HG03342 (cell line): ENCODE data around the gene SENP1.

Source experiments
- ATAC-seq: cut with Tn5 transposase; IDR thresholded peaks from one replicate; pipeline ENCODE4 v1.9.1; 2021; ENCODE audit warnings: mild to moderate bottlenecking, moderate library complexity; ENCODE audit not compliant: unreplicated experiment

SENP1 gene

DNA sequence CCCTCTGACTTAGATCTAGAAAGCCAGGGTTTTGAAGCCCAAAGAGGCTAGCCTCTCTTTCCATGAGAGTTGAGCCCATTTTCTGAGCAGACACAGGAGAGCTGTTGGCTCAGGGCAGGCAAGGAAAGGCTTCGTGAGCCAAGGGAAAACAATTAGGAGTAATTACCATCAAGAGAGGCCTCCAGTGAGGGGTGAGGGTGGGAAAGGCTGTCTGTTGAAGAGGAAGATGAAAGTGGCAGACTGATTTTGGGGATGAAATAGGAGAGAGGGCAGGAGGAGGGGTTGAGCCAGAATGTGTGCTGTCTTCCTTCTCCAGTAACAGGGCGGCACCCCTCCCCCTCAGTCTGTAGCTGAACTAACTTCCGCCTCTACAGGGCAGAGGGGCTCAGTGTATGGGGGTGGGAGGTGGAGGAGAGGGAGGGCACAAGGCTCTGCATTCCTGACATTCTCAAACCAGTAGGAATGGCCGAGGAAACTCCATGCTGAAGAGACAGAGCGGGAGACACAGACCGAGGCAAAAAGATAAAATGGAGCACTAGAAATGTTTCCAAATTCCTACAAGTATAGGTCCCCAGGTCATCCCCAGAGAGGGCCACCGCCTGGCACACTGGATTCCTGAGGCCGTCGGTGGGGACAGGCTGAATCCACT lies 68.5 kb downstream of the SENP1 start:
- ATAC-seq: no peak

DNA sequence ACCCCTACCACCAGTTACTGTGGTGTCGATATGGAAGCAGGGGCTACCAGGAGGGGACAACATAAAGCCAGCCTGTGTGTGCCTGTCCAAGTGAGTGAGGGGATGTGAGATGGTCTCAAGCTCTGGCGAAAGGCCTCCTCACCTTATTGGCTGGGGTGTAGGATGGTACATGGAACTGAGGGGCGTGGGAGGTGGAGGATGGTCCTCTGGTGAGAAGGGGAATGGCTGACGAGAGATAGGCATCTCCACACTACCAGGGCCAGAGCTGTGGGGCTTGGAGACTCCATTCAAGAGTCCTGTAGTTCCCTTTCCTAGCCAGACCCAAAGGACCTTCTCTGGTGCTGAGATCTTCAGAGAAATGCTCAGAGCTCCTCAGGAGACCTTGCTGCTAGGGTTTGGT lies 69.1 kb downstream of the SENP1 start:
- ATAC-seq: no peak

DNA sequence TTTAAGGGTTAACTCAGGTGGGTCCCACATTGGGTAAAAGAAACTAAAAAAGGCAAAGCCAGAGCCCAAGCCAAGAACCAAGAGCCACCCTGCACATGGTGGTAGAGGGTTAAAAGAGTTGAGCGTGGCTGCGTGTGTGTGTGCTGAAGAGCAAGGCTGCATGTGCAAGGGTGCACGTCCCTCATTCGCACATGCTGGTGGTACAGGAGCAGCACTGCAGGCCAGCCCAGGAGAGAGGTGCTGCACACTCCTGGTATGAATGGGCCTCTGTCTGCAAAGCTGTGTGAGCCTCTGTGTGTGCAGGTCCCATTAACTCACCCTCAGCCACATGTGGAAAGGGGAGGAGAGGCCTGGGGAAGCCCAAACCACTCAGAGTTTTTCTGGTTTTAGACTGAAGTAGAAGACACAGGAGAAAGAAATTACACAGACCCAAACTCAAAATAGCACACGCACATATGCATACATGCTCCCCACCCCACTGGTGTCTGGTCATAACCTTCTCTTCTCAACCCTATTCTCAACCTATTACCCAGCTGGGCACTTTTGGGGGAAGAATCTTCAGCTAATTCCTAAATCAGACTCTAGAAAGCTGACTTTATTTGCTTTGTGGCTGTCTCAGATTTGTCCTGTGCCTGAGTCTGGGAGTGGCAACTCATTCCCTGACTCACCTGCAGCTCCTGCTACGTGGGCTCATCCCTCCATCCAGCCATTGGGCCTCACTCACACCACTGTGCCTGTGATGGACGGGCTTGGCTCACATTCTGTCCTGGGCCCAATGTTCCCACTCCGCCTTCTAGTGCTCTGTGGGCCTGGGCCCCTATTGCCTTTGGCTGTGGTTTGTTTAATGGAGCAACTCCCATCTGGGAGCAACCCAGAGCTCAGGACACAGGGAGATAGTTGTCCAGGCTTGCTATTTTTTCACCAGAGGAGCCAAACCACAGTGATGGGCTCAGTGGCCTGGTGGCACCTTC lies 70.8 kb downstream of the SENP1 start:
- no peak for ATAC-seq

DNA sequence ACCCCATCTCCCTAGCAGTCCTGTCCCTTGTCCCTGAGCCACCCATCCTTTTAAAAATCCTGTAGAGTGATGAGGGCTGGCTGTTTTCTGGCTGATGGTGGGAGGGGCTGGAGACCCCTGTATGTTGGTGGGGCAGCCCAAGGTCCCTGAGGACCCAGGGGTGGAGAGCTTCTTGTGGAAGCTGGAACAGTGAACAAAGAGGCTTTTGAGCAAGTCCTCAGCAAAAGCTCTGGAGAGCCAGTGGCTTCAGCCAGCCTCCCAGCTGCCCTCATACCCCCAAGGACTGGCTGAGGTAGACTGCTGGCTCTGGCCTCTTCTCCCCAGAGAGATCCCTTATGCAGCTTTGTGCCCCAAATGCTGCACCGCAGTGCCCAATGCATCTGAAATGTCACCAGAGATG lies 72.4 kb downstream of the SENP1 start:
- no peak for ATAC-seq

DNA sequence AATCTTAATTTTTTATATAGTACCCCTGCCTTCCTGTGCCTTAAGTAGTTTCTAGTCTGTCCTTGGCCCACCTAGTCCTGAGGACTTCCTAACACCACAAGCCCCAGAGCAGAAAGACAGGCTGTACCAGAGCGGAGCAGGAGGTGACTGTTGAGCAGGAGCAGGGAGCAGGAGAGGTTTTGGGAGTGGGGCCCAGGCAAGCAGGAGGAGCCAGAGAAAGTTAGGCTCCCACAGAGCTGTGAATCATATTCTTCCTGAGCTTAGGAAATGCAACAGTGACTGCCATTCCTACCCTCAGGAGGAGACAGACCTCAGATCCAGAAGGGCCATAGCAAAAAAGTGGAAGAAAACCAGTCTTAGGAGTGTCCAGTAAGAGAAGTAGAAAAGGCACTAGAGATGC lies 73.3 kb downstream of the SENP1 start:
- ATAC-seq: no peak

DNA sequence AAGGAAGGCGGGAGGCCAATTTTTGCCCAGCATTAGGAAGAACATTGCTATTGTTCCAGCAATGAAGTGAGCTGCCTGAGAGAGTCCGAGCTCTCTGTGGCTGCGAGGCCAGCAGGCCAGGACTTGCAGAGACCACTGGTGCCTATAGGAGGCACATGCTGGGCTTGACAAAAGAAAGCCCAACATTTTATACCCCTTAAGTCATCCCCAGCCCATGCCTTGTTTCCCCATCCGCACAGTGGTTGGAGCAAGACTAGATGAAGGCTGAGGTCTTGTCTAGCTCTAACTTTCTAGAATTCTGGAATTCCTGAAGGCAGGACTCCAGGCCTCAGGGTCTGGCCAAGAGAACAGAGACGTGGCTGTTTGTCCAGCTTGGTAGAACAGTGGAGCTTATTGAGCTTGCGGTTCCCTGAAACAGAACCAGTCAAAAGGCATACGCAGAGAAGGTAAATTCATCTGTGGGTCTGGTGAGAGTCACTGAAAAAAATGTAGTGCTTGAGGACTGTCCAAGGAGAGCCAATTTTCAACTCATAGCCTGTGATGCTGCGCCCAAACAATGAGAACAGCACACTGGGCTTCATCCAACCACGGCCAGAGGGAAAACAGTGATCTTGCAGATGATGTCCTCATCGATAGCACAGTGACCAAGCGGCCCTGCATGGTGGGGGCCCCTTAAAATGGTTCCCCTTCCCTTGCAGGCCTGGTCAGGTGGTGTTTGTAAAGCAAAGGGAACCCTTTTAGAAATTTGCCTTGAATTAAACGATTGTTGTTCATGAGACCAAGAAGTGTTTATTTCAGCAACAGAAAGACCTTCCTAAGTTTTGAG lies 74.5 kb downstream of the SENP1 start:
- ATAC-seq: no peak

DNA sequence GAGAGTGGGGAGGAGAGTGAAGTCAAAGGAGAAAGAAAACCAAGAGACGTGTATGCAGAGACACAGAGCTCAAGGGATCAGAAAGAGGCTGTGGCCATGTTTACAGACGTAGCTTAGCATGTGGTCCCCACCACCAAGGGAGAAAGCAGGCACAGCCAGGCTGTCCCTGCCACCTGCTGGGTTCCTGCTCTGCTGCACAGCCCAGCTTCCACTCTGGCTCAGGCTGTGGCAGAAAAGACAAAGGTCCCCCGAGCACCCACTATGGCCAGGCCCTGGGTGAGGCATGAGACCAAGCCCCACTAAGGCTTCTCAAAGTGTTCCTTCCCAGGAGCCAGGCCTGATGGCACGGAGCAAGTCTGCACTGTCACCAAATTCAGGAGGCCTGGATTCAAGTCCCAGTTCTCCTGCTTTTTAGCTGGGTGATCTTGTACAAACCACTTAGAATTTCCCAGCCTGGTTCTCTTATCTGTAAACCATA lies 75.7 kb downstream of the SENP1 start:
- ATAC-seq: no peak

DNA sequence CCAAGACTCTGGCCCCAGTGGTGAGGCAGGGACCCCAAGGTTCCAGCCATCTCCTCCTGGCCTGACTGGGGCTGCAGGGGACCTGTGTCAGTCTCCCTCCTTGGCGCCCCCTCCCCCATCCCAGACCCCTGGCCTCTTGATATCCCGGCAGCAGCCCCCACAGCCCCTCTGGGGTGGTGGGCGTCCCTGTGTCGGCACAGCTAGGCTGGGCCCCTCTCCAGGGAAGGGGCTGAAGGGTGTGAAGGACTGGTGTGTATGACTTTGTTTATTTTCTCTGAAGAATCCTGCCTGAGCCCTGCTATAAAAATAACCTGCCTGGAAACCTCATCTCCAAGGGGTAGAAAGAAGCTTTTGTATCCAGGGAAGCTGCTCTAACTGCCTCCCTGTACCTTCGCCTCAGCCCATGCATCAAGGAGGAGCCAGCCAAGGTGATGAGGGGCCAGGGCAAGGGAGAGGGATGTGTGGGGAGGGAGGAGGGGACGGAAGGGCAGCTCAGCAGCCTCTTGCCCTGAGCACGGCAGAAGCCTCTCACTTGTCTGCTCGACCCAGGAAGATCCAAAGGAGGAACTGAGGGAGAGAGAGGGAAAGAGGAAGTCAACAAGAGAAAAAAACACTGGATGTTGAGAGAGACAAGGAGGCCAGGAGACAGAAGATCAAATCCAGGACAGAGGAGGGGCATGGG lies 76.2 kb downstream of the SENP1 start:
- ATAC-seq: no peak

DNA sequence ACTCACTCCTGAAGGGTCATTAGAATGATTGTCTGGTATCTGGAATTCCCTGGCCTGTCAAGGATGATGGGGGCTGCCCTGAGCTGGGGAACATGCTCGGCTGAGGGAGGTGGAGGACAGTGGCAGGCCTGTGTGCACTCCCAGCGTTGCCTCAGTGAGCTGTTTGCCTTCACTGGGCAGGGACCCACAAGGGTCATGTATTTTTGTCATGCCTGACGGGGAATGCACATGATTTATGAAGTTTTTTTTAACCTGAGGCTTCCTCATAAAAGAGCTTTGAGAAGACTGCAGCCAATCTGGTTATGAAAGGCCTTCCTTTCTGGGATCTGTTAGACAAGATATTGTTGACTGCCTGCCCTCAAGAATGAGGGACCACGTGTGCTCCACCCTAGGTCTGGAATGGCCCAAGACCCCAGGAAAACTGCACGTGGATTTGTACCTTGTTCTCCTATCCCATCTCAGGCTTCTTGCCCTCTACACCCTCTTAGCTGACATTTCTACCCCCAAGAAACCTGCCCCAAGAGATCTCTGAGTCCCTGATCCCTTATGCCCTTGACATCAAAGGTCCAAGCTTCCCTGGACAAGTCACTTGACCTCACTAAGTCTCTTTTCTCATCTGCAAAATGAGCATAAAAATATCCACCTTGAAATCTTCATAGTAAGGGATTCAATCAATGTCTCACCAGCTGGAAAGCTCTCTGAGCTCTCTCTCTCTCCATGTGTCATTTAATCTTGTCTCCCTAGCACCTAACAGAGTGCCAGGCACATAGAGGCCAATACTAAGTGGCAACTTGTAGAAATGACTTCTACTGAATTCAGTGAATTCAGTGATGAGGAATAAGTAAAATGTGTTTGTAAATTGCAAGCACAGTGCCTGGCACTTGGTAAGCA lies 77.1 kb downstream of the SENP1 start:
- no peak for ATAC-seq

DNA sequence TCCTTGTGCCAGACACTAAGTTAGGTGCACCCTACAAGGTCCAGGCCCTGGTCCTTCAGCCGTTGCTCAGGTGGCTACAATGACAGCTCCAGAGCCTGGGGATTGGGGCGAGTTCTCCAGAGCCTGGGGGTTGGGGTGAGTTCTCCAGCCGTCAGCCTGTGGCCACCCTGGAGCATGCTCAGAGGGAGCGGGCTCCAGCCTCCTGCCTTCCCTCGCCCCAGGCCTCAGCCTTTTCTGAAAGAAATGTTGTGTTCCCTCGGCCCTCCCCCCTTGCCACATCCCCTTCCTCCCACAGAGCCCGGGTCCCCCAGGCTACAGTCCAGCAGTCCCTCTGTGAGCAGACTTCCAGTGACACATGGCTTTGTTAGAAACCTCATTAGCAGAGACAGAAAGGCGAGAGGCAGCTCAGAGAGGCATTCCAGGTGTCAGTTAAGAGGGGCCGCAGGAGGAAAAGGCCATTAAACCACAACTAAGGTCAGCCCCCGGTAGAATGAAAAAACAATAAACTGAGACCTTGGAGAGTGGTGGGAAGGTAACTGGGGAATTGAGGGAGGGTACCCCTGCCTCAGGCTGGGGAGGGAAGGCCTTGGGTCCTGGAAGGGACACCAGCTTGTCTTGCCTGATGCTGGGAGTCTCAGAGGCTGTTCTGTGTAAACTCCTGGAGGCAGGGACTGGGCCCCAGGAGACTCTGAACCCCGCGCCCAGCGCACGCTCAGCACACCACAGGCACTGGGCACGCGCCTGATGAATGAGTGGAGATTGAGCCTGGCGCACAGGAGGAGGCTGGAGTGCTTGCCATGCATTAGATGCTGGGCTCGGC lies 78.5 kb downstream of the SENP1 start:
- no peak for ATAC-seq

DNA sequence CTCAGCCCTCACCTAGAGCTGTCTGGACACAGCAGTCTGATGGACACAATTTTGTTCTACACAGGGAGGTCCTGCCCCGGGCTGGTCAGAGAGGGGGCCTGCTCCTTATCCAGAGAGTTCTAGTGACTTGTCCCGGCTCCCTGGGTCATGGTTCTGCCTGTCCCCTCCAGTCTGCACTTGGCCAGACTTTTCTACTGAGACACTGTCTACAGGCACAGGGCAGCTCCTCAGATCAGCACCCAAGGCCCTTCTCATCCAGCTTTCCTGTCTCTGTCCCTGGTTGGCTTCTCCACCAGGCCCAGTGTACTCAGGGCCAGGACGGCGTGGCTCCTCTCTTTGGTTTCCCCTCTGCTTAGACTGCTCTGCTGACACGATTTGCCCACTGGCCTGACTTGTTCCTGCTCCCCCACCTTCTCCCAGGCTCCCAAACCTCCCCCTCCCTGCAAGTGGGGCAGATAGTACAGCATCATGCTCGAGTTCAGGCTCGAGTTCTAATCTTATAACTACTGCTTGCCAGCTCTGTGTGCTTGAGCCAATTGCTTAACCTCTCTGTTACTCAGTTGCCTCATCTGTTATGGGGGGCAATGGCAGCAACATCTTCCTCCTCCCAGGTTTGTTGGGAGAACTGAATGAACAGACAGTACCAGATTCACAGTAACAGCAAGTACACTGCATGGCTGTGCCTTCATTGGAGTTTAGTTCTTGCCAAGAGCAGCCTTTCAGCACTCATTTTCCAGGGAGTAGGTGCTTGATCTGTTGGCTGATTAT lies 79.6 kb downstream of the SENP1 start:
- ATAC-seq: no peak

DNA sequence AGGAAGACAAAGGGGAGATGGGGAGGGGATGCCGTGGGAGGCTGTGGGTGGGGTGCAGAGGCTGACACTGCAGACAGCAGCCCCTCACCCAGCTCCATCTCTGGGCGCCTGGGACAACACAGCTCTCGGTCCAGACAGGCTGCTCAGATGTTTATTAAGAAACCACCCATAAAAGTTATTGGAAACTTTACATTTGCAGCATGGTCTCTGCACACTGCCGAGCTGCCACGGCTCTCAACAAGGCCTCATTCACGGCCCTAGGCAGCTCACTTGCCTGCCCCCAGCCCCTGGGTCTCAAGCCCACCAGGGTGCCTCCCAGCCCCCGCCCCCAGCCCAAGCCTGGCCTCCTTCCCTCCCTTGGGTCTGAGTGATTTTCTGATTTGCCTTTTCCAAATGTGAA lies 80.6 kb downstream of the SENP1 start:
- ATAC-seq: no peak

DNA sequence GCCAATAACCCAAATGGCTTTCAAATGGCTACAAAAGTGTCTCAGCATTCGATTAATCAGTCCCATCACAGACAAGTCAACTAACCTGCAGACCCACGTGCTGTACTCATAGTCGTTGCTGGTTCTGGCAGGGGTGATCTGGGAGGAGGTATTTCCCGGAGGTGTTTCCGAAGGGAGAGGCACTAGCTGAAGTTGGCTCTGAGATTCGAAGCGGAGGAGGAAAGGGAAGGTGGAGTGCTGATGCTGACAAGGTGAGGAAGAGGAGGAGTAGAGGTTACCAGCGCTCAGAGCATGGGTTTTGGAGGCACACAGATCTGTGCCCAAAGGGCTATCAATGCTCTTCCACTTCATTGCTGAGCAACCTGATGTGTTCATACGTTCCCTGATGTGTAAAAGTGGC lies 81.1 kb downstream of the SENP1 start:
- ATAC-seq: no peak

DNA sequence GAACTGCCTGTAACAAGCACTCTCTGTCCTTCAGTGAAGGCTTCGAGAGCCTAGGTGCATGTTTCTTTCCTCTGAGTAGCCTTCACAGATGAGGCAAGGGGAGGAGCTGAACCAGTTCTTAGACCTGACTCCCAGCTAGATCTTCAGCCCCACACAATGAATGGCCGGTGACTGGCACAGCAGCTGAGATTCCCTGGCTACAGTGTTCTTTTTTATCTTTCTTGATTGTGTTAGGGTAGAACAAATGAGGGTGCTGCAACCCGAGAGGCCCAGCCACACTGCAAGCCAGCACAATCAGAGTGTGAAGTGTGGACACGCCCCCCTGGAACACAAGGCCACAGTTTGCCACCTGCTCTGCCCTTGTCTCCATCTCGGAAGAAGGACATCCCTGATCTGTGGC lies 82.5 kb downstream of the SENP1 start:
- no peak for ATAC-seq

DNA sequence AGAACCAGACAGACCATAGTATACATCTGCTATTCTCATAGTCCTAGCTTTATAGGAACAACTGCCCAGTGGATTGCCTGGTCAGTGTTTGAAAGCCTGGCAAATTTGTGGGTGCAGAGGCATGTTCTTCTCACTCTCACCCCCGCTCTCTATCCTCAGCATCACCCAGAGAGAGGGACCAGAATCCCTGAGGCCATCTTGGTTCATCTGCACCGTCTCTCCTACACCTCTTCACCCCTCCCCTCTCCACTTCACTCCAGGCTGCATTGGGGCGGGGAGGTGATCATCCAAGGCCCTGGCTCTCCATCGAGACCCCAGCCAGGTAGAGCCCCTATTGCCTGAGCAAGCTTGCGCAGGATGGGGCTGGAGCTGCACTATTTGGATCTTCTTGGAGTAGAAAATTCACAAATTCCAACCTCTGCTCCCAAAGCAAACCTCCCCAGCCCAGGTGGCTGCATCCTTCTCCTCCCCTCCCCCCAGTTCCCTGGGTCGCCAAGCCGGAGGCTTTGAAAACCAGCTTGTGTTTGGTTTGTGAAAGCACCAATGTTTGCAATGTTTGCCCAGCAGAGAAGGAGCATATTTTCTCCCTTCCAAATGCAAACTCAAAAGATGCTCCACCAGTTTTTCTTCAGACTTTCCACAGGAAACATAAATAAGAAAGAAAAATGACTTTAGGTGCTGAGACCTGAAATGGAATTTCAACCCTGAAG lies 83.0 kb downstream of the SENP1 start:
- ATAC-seq: no peak

DNA sequence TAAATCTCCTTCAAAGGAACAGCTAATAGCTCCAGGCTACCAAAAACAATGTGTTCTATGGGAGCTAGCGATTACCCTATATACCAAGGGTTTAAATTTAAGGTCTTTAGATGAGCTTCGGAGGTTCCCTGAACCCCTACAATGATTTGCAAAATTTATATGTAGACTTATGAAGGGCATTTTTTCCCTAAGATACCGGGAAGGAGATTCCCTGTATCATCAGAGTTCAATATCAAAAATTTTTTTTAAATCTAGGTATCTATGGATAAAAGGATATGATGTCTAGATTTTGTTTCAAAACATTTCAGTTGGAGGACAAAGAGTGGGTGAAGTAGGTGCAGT lies 83.7 kb downstream of the SENP1 start:
- no peak for ATAC-seq

DNA sequence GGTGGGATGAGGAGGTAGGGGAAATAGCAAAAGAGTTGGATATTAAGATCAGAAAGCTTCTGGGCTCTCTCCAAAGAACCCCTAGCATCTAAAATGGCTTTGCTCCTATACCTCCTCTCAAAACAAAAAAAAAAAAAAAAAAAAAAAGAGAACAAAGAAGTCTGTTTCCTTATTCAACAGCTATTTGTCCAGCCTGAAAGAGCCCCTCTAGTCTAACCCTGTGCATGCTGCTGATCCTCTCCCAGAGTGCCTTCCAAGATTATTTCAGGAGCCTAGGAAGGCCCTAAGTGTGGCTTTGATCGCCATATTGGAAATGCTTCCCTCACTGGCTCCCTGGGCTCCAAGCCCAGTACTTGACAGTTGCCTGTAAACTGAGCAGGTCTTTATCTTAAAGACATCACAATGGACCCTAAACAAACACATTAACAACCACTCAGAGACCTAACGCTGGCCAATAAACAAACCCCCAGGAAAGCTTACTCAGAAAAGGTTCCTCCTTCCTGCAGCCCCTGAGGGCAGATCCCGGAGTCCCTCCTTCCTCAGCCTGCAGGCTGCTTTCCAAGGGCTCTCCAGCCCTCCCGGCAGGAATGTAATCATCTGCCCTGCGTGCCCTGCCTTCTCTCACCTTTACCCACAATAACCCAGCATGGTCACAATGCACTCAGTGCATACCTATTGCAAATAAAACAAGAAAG lies 84.2 kb downstream of the SENP1 start:
- ATAC-seq: no peak
